B cell (primary cell): Measurements from ENCODE around the gene SLC35A2. TPM values are rescaled to one million over a fixed set of nuclear protein-coding genes. Genes with fewer than 3 reads are reported as not detected.
"Not testable (repeated sequence)": the region's sequence is repeated elsewhere in the genome, so short reads cannot be mapped to it uniquely, and the experiment has no call there.

Experiments used
- ATAC-seq: fragments of 200-7000 bp; cut with Tn5 transposase; one replicate; pipeline ENCODE4 v1.10.0; 2021; ENCODE audit warnings: low read depth, mild to moderate bottlenecking, moderate number of reproducible peaks, moderate library complexity
- CTCF ChIA-PET: fragments of 350-600 bp; sonication (Branson Sonifier 250); formaldehyde crosslinking; loops from one replicate; lab custom pipeline; 2021; ENCODE audit warnings: antibody characterized with exemption, inconsistent platforms; lab: Charles Lee
- POLR2A ChIA-PET: fragments of 350-600 bp; sonication (Branson Sonifier 250); formaldehyde crosslinking; loops from one replicate; lab custom pipeline; 2021; ENCODE audit warnings: antibody characterized with exemption; lab: Charles Lee
- DNase-seq: peaks from one replicate; pipeline ENCODE4 v3.0.0; 2013
- H2AFZ ChIP-seq: 2 replicates; pipeline ENCODE4 v1.6.1; 2012; ENCODE audit warnings: mild to moderate bottlenecking, low read depth, low read length; ENCODE audit not compliant: insufficient read depth, poor library complexity, severe bottlenecking
- H3K27ac ChIP-seq, 2 donors: 1 replicate in 1 of 2; 2 replicates in 1 of 2; pipeline ENCODE4 v1.5.1; 2012 to 2013; ENCODE audit warnings: low read length in 2 of 2, mild to moderate bottlenecking in 2 of 2, moderate library complexity in 1 of 2
- H3K27me3 ChIP-seq, 4 experiments: fragments of 200-600 bp in 1 of 4; sonication (generic) in 1 of 4; replicated peaks in 1 of 4; 1 replicate in 2 of 4; 2 replicates in 2 of 4; pipeline versions ENCODE4 v1.6.1 to v1.7.0; 2013 to 2016; ENCODE audit warnings: low read length in 3 of 4, mild to moderate bottlenecking in 2 of 4, mixed read lengths in 1 of 4, moderate library complexity in 1 of 4; ENCODE audit not compliant: insufficient read depth in 4 of 4, control insufficient read depth in 3 of 4; ENCODE audit errors: control extremely low read depth in 1 of 4
- H3K36me3 ChIP-seq, 2 experiments: replicated peaks in 1 of 2; 1 replicate in 1 of 2; 2 replicates in 1 of 2; pipeline versions ENCODE4 v1.6.1 to v1.7.1; 2013; ENCODE audit warnings: low read length in 1 of 2; ENCODE audit not compliant: insufficient read depth in 2 of 2, control insufficient read depth in 1 of 2; ENCODE audit errors: control extremely low read depth in 1 of 2, extremely low read depth in 1 of 2
- H3K4me1 ChIP-seq, 2 donors: fragments of 200-600 bp in 1 of 2; sonication (generic) in 1 of 2; 1 replicate in 1 of 2; 2 replicates in 1 of 2; pipeline versions ENCODE4 v1.5.1 to v1.6.1; 2013 to 2017; ENCODE audit warnings: low read length in 2 of 2; ENCODE audit not compliant: control insufficient read depth in 2 of 2, insufficient read depth in 2 of 2
- H3K4me2 ChIP-seq: replicated peaks from 2 replicates; pipeline ENCODE3; 2012; ENCODE audit warnings: mild to moderate bottlenecking, low read depth, low read length; ENCODE audit not compliant: poor library complexity, severe bottlenecking
- H3K4me3 ChIP-seq, 5 experiments: fragments of 200-600 bp in 1 of 5; sonication (generic) in 1 of 5; 1 replicate in 3 of 5; 2 replicates in 2 of 5; pipeline versions ENCODE4 v1.5.1 to v1.7.0; 2011 to 2016; ENCODE audit warnings: low read length in 4 of 5, mild to moderate bottlenecking in 4 of 5, low read depth in 2 of 5, control low read depth in 1 of 5, moderate library complexity in 1 of 5; ENCODE audit not compliant: insufficient read depth in 1 of 5; ENCODE audit errors: control extremely low read depth in 1 of 5, extremely low read depth in 1 of 5
- H3K79me2 ChIP-seq: fragments of 200-600 bp; sonication (generic); one replicate; pipeline ENCODE4 v1.6.0; 2016; ENCODE audit warnings: low read length; ENCODE audit not compliant: control insufficient read depth, insufficient read depth
- H3K9ac ChIP-seq: fragments of 200-600 bp; sonication (generic); 2 replicates; pipeline ENCODE4 v1.6.1; 2017; ENCODE audit warnings: mild to moderate bottlenecking, low read length, moderate library complexity
- H3K9me3 ChIP-seq, 3 donors: one replicate each; pipeline versions ENCODE4 v1.6.1 to v1.7.1; 2013; ENCODE audit warnings: low read length in 2 of 3; ENCODE audit not compliant: control insufficient read depth in 2 of 3, insufficient read depth in 1 of 3; ENCODE audit errors: control extremely low read depth in 1 of 3
- H4K20me1 ChIP-seq: 2 replicates; pipeline ENCODE4 v1.6.0; 2012; ENCODE audit warnings: mild to moderate bottlenecking, low read length; ENCODE audit not compliant: insufficient read depth, control insufficient read depth, poor library complexity, severe bottlenecking
- H3K27ac Mint-ChIP-seq: one replicate; pipeline ENCODE4 v1.8.0; 2021; ENCODE audit warnings: mixed read lengths
- H3K27me3 Mint-ChIP-seq: one replicate; pipeline ENCODE4 v1.8.0; 2021; ENCODE audit warnings: mixed read lengths
- H3K4me1 Mint-ChIP-seq: one replicate; pipeline ENCODE4 v1.8.0; 2021; ENCODE audit warnings: mixed read lengths
- H3K4me3 Mint-ChIP-seq: one replicate; pipeline ENCODE4 v1.8.0; 2021; ENCODE audit warnings: mixed read lengths
- H3K9me3 Mint-ChIP-seq: one replicate; pipeline ENCODE4 v1.8.0; 2022; ENCODE audit warnings: mixed read lengths; ENCODE audit not compliant: insufficient read depth
- EZH2 ChIP-seq: IDR thresholded peaks from 2 replicates; pipeline ENCODE4 v1.6.1; 2012; ENCODE audit warnings: borderline replicate concordance, low read depth, mild to moderate bottlenecking, moderate library complexity, low read length; ENCODE audit not compliant: insufficient read depth, poor library complexity, severe bottlenecking
- WGBS: methylation state at CpG from one replicate; pipeline ENCODE4 v1.1.5; 2013; ENCODE audit warnings: missing lambda C conversion rate; ENCODE audit not compliant: insufficient coverage; 5-methylcytosine and 5-hydroxymethylcytosine counted together
- intact Hi-C: fragments of 100-400 bp; cut with micrococcal nuclease; formaldehyde crosslinking; loops from one replicate; pipeline ENCODE4 v1.10.0; 2022
- polyA plus RNA-seq: library from polyadenylated mRNA; depleted of rRNA; stranded (reverse); fragments of >200 nt; gene quantifications from 2 replicates; pipeline ENCODE4 v1.2.3, GENCODE V29; 2012
- total RNA-seq, 2 donors: library from RNA; stranded (reverse); fragments of 120-200 nt in 1 of 2; gene quantifications; 1 replicate in 1 of 2; 2 replicates in 1 of 2; pipeline versions ENCODE4 v1.2.3 to v1.2.4, GENCODE V29; 2013 to 2022
- TF ChIP-seq, protein P1 (sequence below): fragments of 200-600 bp; IDR thresholded peaks from one replicate; pipeline ENCODE4 v1.8.0; 2022; ENCODE audit warnings: antibody characterized with exemption, mild to moderate bottlenecking

Gene SLC35A2
- total and polyA plus RNA-seq, 2 donors (not counting 1 experiment from before 2014, with no cell fraction given), result 19.1 to 22.0 TPM

- no peaks in the 10 kb centered on the region for H3K36me3 ChIP-seq
- no peaks in the 10 kb centered on the region for H3K9me3 ChIP-seq
- H3K4me1 Mint-ChIP-seq, result no peaks in the 10 kb centered on the region
- DNase-seq (no peak), ATAC-seq (no peak)
- H3K4me2 ChIP-seq, result no peak overlapping the region
- no peaks in the 10 kb centered on the region for H3K27me3 Mint-ChIP-seq
- intact Hi-C loops, result no loop called here
- no peaks in the 10 kb centered on the region for H3K9me3 Mint-ChIP-seq
- H3K4me3 ChIP-seq, result no peak overlapping the region
- WGBS, result no CpG with 5 or more reads among the region's 10 CpGs
- H3K4me1 ChIP-seq, result no peaks in the 10 kb centered on the region
- no peaks in the 10 kb centered on the region for H3K79me2 ChIP-seq
- H3K4me3 Mint-ChIP-seq, result no peak overlapping the region
- H3K27ac Mint-ChIP-seq, result no peak overlapping the region
- POLR2A ChIA-PET, result no interaction called here
- no peak overlapping the region for H3K9ac ChIP-seq
- H3K27ac ChIP-seq, result no peak overlapping the region
- CTCF ChIA-PET, result no interaction called here
- no peaks in the 10 kb centered on the region for H3K27me3 ChIP-seq
- TF ChIP-seq, protein P1, sequence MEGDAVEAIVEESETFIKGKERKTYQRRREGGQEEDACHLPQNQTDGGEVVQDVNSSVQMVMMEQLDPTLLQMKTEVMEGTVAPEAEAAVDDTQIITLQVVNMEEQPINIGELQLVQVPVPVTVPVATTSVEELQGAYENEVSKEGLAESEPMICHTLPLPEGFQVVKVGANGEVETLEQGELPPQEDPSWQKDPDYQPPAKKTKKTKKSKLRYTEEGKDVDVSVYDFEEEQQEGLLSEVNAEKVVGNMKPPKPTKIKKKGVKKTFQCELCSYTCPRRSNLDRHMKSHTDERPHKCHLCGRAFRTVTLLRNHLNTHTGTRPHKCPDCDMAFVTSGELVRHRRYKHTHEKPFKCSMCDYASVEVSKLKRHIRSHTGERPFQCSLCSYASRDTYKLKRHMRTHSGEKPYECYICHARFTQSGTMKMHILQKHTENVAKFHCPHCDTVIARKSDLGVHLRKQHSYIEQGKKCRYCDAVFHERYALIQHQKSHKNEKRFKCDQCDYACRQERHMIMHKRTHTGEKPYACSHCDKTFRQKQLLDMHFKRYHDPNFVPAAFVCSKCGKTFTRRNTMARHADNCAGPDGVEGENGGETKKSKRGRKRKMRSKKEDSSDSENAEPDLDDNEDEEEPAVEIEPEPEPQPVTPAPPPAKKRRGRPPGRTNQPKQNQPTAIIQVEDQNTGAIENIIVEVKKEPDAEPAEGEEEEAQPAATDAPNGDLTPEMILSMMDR, result no peak
- TF ChIP-seq EZH2, result no peak
- H4K20me1 ChIP-seq, result no peaks in the 10 kb centered on the region
- no peak overlapping the region for H2AFZ ChIP-seq
These were observed 27.7 kb downstream of the SLC35A2 start for GRCh38 chrX:48883729-48884128.

DNA sequence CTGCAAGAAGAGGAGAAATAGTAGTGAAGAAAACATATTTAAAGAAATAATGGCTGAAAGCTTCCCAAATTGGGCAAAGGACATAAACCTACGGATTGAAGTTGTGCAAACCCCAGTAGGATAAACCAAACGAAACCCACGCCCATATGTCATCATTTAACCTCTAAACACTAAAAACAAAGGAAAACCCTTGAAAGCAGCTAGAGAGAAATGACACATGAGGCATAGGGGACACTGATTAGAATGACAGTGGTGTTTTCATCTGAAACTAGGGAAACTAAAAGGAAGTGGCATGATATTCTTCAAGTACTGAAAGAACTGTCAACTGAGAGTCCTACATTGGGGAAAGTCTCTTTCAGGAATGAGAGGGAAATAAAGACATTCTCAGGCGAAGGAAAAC is 34.5 kb downstream of the SLC35A2 start:
- H3K4me1 ChIP-seq, H3K9me3 ChIP-seq, H3K27me3 ChIP-seq, H4K20me1 ChIP-seq, intact Hi-C loops, CTCF ChIA-PET, H3K9ac ChIP-seq, ATAC-seq, H3K27ac ChIP-seq, H3K9me3 Mint-ChIP-seq, H3K79me2 ChIP-seq, H3K4me3 Mint-ChIP-seq, H3K36me3 ChIP-seq, POLR2A ChIA-PET, H3K4me1 Mint-ChIP-seq, H3K27ac Mint-ChIP-seq, H3K4me3 ChIP-seq, H3K4me2 ChIP-seq, DNase-seq, H3K27me3 Mint-ChIP-seq, H2AFZ ChIP-seq: not testable (repeated sequence)
- no CpG with 5 or more reads among the region's 4 CpGs for WGBS

DNA sequence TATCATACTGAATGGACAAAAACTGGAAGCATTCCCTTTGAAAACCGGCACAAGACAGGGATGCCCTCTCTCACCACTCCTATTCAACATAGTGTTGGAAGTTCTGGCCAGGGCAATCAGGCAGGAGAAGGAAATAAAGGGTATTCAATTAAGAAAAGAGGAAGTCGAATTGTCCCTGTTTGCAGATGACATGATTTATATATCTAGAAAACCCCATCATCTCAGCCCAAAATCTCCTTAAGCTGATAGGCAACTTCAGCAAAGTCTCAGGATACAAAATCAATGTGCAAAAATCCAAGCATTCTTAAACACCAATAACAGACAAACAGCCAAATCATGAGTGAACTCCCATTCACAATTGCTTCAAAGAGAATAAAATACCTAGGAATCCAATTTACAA is 39.4 kb downstream of the SLC35A2 start:
- WGBS, result no CpG with 5 or more reads among the region's 2 CpGs
- H3K4me1 Mint-ChIP-seq, H3K4me3 Mint-ChIP-seq, H2AFZ ChIP-seq, H3K4me3 ChIP-seq, H4K20me1 ChIP-seq, DNase-seq, H3K79me2 ChIP-seq, H3K4me2 ChIP-seq, H3K9me3 Mint-ChIP-seq, H3K27me3 ChIP-seq, H3K9ac ChIP-seq, CTCF ChIA-PET, POLR2A ChIA-PET, H3K9me3 ChIP-seq, H3K27ac ChIP-seq, H3K27me3 Mint-ChIP-seq, ATAC-seq, H3K27ac Mint-ChIP-seq, H3K4me1 ChIP-seq, intact Hi-C loops, H3K36me3 ChIP-seq: not testable (repeated sequence)
